ENCODE data around the gene SELP. TPM values are rescaled to one million over a fixed set of nuclear protein-coding genes. Genes with fewer than 3 reads are reported as not detected.

The SELP gene
- total and polyA plus RNA-seq, 9 of the 15 experiments (the other 6 are each of a cell fraction or from before 2014, with no cell fraction given) = not detected

DNA sequence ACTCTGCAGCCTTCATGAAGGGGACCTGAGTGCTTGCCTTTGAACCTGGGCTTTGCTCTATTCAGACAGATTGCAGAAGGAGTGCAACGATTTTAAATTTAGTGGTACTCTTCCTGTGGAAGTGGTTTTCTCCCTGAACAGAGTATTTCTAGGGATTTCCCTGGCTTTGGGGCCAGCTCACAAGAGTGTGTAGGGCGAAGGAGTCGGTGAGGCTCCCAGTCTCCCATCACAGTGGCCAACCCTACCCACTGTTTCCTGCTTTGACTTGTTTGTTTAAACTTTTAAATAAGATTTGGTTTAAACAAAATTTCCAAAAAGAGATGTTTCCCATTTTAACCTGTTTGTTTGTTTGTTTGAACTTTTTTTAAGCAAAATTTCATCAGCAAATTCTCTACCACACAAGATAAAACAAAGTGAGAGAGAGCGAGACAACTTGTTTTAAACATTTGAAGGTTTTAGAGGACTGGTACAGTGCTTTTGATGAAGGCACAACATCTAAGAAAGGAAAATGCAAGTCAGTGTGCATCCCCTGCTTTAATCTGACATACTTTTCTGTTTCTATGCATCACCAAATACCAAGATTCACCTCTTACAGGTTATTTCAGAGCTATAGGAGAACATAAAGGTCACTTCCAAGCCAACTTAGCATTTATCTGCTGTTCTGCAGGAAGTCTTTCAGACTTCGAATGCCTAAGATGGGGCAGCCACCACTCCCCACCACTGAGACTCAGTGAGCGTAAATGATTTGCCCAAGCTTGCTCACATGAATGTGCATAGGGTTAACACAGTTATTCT, 6.6 kb downstream of the SELP start (continued):
- TF ChIP-seq RNF219 (CRISPR knock-in tag; IDR thresholded peaks at IDR 0.05) (no peak), RAD21 (CRISPR knock-in tag; conservative IDR thresholded peaks at IDR 0.05 in 1 of 2, IDR thresholded peaks at IDR 0.05 in 1 of 2) (no peak), RFX1 (IDR thresholded peaks at IDR 0.05) (no peak), SMARCC2 (IDR thresholded peaks at IDR 0.05; ENCODE audit: low read depth) (no peak)

DNA sequence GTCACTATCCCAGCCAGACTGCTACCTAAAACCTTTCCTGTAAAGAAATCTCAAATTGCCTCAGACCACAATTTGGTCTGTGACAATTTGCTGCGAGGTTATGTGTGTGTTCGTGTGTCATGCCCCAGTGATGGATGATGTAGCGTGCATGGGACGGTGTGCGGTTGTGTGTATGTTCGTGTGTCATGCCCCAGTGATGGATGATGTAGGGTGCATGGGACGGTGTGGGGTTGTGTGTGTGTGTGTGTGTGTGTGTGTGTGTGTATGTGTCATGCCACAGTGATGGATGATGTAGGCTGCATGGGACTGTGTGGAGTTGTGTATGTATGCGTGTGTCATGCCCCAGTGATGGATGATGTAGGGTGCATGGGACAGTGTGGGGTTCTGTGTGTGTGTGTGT, 9.4 kb downstream of the SELP start:
- Histone ChIP-seq H3K79me2 (ENCODE audit: control insufficient read depth, insufficient read depth, low read length) (no peaks in the 10 kb centered on the region), H4K20me1 (replicated peaks; ENCODE audit: control insufficient read depth, insufficient read depth, low read length) (no peaks in the 10 kb centered on the region), H3K27ac (ENCODE audit: extremely low read depth, low read depth, low read length) (no peak overlapping the region), H3K9me3 (replicated peaks; ENCODE audit: control insufficient read depth, insufficient read depth, low read depth, low read length) (no peaks in the 10 kb centered on the region), H3K36me3 (ENCODE audit: control insufficient read depth, insufficient read depth, low read length) (no peaks in the 10 kb centered on the region), H3K9me1 (ENCODE audit: control insufficient read depth, insufficient read depth, low read length) (no peaks in the 10 kb centered on the region), H3K9ac (ENCODE audit: insufficient read depth in 1 of 2, low read depth in 2 of 2, low read length in 2 of 2) (no peak overlapping the region), H3K4me1 (replicated peaks in 1 of 2; ENCODE audit: control insufficient read depth in 2 of 2, insufficient read depth in 2 of 2, low read length in 2 of 2) (no peaks in the 10 kb centered on the region), H2AFZ (ENCODE audit: low read depth, low read length) (no peak overlapping the region), H3K4me3 (no peak overlapping the region), H3K4me2 (ENCODE audit: insufficient read depth, low read length) (no peak overlapping the region), H3K27me3 (ENCODE audit: control insufficient read depth in 2 of 2, insufficient read depth in 2 of 2, low read length in 2 of 2) (0 out of 5 replicates have a peak, but pooled peaks cover 2 to 10% of the 10 kb centered on the region in 2 experiments)
- no peak for TF ChIP-seq CBFA2T3 (IDR thresholded peaks at IDR 0.05)
- TF ChIP-seq FOXA1 (IDR thresholded peaks at IDR 0.05; ENCODE audit: borderline replicate concordance) = no peak
- TF ChIP-seq CEBPG (CRISPR knock-in tag; IDR thresholded peaks at IDR 0.05) = no peak
- no peak for TF ChIP-seq CEBPG (tag; conservative IDR thresholded peaks at IDR 0.05 in 1 of 2, IDR thresholded peaks at IDR 0.05 in 1 of 2)
- TF ChIP-seq SMAD1 (IDR thresholded peaks at IDR 0.05; ENCODE audit: low read depth, low read length, partially characterized antibody) = no peak
- no peak for TF ChIP-seq E2F8 (IDR thresholded peaks at IDR 0.05; ENCODE audit: low read depth, partially characterized antibody)
- no peak for DNase-seq (ENCODE audit: extremely low read depth in 1 of 4, low spot score in 3 of 4)
- intact Hi-C loops (cut with micrococcal nuclease) (no loop called here), in situ Hi-C loops (cut with MboI) (no loop called here)
- 15% methylated on average over 8 of the region's 8 CpGs for WGBS (ENCODE audit: insufficient coverage, low coverage, missing lambda C conversion rate)
- ChIA-PET CTCF (ENCODE audit: low intra/inter-chr PET ratio) (no interaction called here), POLR2A (no interaction called here)
- ATAC-seq = no peak
- peak; percentile 23 for FAIRE-seq
- BruUV-seq (replicated peaks) = no TSS peak

Data from K562 (cell line).